Measurements from ENCODE around the gene FXN. TPM values are rescaled to one million over a fixed set of nuclear protein-coding genes. Genes with fewer than 3 reads are reported as not detected.

Gene FXN
- total RNA-seq, 1 donor from 2014 or later, result 12.4 TPM

GRCh38 chr9:69120380-69121154 lies 85.0 kb downstream of the FXN start:
- no peaks in the 10 kb centered on the region for H3K4me1 ChIP-seq
- DNase-seq, result peak; percentile 90

GRCh38 chr9:69121155-69122081 lies 85.9 kb downstream of the FXN start:
- Histone ChIP-seq H3K36me3 (no peaks in the 10 kb centered on the region), H3K4me1 (no peaks in the 10 kb centered on the region), H3K9me3 (no peaks in the 10 kb centered on the region), H3K27me3 (no peaks in the 10 kb centered on the region), H3K4me3 (peak overlapping the region; percentile 83), H3K27ac (peak overlapping the region; percentile 89)
- no peak for TF ChIP-seq CTCF (IDR thresholded peaks at IDR 0.05)
- DNase-seq, result peak; percentile 85
- ATAC-seq, result peak; percentile 69
- intact Hi-C loops (cut with DNase I), result no loop called here

More at GRCh38 chr9:69120380-69121154, 85.0 kb downstream of the FXN start:
- intact Hi-C loops (cut with DNase I), result no loop called here
- no peaks in the 10 kb centered on the region for H3K9me3 ChIP-seq
- peak overlapping the region; percentile 83 for H3K4me3 ChIP-seq
- no peak for TF ChIP-seq CTCF (IDR thresholded peaks at IDR 0.05)
- H3K27ac ChIP-seq, result peak overlapping the region; percentile 89
- no peaks in the 10 kb centered on the region for H3K27me3 ChIP-seq
- no peaks in the 10 kb centered on the region for H3K36me3 ChIP-seq
- peak; percentile 88 for ATAC-seq

- intact Hi-C loops (cut with DNase I), result no loop called here
- Histone ChIP-seq H3K27me3 (no peaks in the 10 kb centered on the region), H3K27ac (peak overlapping the region; percentile 89), H3K9me3 (no peaks in the 10 kb centered on the region), H3K4me1 (no peaks in the 10 kb centered on the region), H3K36me3 (no peaks in the 10 kb centered on the region), H3K4me3 (peak overlapping the region; percentile 83)
- ATAC-seq (peak; percentile 71), DNase-seq (peak; percentile 89)
- TF ChIP-seq CTCF (IDR thresholded peaks at IDR 0.05), result no peak
Observed at GRCh38 chr9:69122082-69122548, 86.6 kb downstream of the FXN start.

GRCh38 chr9:69122549-69123141 lies 87.1 kb downstream of the FXN start:
- Histone ChIP-seq H3K4me1 (no peaks in the 10 kb centered on the region), H3K9me3 (no peaks in the 10 kb centered on the region), H3K27ac (peak overlapping the region; percentile 89), H3K4me3 (peak overlapping the region; percentile 83), H3K36me3 (no peaks in the 10 kb centered on the region), H3K27me3 (no peaks in the 10 kb centered on the region)
- intact Hi-C loops (cut with DNase I), result no loop called here
- DNase-seq (no peak), ATAC-seq (peak; percentile 55)
- no peak for TF ChIP-seq CTCF (IDR thresholded peaks at IDR 0.05)

All from upper lobe of right lung (tissue), 1 donor.